ENCODE measurements around the gene COL18A1. TPM values are rescaled to one million over a fixed set of nuclear protein-coding genes. Genes with fewer than 3 reads are reported as not detected.
A peak's percentile ranks its signal among the peaks of the same experiment; 100 is the strongest.

The COL18A1 gene
- total and polyA plus RNA-seq, 10 donors: 35.0 to 208 (median 86.4) TPM

DNA sequence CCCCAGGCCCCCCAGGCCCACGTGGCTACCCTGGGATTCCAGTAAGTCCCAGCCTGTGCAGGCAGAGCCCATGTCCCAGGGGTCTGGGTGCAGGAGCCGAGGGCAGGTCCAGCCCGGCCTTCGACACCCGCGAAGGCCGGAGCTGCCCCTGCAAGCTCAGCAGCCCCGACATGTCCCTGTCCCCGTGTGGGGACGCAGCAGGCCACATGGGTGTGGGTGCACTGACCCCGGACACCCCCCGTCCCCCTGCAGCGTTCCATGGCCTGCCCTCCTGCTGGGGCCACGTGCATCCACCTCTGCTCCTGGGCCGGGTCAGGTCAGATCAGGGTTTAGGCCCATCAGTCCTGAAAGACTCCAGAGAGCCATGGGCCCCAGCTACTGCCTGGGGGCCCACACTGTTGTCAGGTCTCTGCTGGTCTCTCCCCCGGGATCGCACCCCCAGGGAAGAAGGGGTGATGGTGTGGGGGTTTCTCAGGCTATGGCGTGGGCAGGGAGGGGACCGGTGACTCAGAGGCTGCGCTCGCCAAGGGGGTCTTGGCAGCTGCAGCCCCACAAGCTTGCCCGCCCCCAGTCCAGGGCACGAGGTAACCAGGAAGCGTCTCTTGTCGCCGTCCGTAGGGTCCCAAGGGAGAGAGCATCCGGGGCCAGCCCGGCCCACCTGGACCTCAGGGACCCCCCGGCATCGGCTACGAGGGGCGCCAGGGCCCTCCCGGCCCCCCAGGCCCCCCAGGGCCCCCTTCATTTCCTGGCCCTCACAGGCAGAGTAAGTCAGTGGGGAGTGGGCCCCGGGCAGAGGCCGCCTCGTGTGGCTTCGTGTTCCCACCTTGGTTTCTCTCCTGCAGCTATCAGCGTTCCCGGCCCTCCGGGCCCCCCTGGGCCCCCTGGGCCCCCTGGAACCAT is 99.8 kb downstream of the COL18A1 start:
- H3K27me3 ChIP-seq (replicated peaks in 1 of 7): no peaks in the 10 kb centered on the region
- WGBS, 5 donors: 80 to 89% (median 88%) methylated on average over 24 to 41 of the region's 41 CpGs
- no peaks in the 10 kb centered on the region for H3K4me1 ChIP-seq
- H3K4me3 ChIP-seq: no peak overlapping the region
- TF ChIP-seq, protein P1, sequence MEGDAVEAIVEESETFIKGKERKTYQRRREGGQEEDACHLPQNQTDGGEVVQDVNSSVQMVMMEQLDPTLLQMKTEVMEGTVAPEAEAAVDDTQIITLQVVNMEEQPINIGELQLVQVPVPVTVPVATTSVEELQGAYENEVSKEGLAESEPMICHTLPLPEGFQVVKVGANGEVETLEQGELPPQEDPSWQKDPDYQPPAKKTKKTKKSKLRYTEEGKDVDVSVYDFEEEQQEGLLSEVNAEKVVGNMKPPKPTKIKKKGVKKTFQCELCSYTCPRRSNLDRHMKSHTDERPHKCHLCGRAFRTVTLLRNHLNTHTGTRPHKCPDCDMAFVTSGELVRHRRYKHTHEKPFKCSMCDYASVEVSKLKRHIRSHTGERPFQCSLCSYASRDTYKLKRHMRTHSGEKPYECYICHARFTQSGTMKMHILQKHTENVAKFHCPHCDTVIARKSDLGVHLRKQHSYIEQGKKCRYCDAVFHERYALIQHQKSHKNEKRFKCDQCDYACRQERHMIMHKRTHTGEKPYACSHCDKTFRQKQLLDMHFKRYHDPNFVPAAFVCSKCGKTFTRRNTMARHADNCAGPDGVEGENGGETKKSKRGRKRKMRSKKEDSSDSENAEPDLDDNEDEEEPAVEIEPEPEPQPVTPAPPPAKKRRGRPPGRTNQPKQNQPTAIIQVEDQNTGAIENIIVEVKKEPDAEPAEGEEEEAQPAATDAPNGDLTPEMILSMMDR (IDR thresholded peaks at IDR 0.05 in 8 of 11, conservative IDR thresholded peaks at IDR 0.05 in 3 of 11): no peak
- peak in 2 of 3 donors; percentile 20 to 32 for TF ChIP-seq POLR2AphosphoS5 (IDR thresholded peaks at IDR 0.05)
- DNase-seq: peak; percentile 66
- no peaks in the 10 kb centered on the region for H3K9me3 ChIP-seq
- intact Hi-C loops (cut with DNase I; ENCODE audit: low total_unique reads): no loop called here
- no peak overlapping the region for H3K27ac ChIP-seq
- H3K36me3 ChIP-seq: peaks cover 0 to 36% (median under 1%) of the 10 kb centered on the region in 6 donors

DNA sequence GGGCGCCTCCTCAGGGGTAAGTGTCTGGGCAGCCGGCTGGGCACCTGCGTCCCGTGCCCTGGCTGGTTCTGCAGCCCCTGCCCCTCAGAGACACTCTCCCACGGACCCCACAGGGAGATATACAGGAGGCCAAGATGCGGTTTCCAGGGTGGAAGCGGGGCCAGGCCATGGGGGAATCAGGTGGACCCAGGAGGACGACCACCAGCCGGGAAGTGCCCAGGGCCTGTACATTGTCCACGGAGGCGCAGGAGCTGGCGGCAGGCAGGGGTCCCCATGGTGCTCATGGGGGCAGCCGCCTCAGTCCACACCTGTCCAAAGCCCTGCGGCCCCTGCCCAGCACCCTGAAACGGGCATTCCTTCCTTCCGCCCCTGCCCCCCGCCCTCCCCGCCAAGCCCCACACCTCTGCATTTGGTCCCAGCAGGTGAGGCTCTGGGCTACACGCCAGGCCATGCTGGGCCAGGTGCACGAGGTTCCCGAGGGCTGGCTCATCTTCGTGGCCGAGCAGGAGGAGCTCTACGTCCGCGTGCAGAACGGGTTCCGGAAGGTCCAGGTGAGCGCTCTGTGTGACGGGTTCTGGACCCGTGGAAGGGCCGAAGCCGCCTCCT is 100.6 kb downstream of the COL18A1 start:
- Histone ChIP-seq H3K4me3 (no peak overlapping the region), H3K27me3 (replicated peaks in 1 of 7) (no peaks in the 10 kb centered on the region), H3K36me3 (peaks cover 0 to 44% (median 6%) of the 10 kb centered on the region in 6 donors), H3K4me1 (no peaks in the 10 kb centered on the region), H3K9me3 (no peaks in the 10 kb centered on the region), H3K27ac (no peak overlapping the region)
- DNase-seq: peak; percentile 73
- TF ChIP-seq POLR2AphosphoS5 (IDR thresholded peaks at IDR 0.05) (peak in 2 of 3 donors; percentile 4 to 6), POLR2A (IDR thresholded peaks at IDR 0.05) (no peak)
- intact Hi-C loops (cut with DNase I; ENCODE audit: low total_unique reads): no loop called here
- 89 to 94% (median 90%) methylated on average over 11 to 33 of the region's 33 CpGs for WGBS, 5 donors

DNA sequence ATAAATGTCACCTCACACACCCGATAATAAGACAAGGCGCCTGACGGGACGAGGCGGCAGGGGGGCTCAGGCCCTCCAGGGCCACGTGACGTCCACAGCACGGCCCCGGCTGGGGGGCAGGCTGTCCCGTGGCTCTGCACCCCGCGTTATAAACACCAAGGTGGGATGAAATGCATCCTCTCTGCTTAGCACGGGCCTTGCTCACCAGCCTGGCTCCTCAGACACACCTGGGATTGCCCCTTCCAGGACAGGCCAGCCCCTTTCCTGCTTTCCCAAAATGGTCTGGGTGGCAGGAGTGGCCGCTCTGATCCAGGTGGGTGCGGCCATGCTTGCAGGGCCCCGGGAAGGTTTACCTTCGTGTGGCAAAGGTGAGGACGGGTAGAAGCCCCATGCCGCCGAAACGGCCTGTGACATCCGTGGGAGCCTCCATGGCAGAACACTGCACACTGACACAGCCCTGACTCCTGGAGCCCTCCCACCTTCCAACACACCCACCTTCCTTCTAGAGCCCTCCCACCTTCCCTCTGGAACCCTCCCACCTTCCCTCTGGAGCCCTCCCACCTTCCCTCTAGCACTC is 101.4 kb downstream of the COL18A1 start:
- Histone ChIP-seq H3K9me3 (no peaks in the 10 kb centered on the region), H3K27ac (no peak overlapping the region), H3K4me3 (no peak overlapping the region), H3K27me3 (replicated peaks in 1 of 7) (no peaks in the 10 kb centered on the region), H3K36me3 (peaks cover 0 to 51% (median 9%) of the 10 kb centered on the region in 6 donors), H3K4me1 (no peaks in the 10 kb centered on the region)
- WGBS, 5 donors: 84 to 93% (median 90%) methylated on average over 21 to 22 of the region's 22 CpGs
- TF ChIP-seq, protein P1 (IDR thresholded peaks at IDR 0.05 in 8 of 11, conservative IDR thresholded peaks at IDR 0.05 in 3 of 11): no peak
- peak in 2 of 3 donors; percentile 22 to 59 for TF ChIP-seq POLR2AphosphoS5 (IDR thresholded peaks at IDR 0.05)
- DNase-seq: peak; percentile 65
- intact Hi-C loops (cut with DNase I; ENCODE audit: low total_unique reads): no loop called here

GRCh38 chr21:45506836-45507522 is 102.0 kb downstream of the COL18A1 start:
- intact Hi-C loops (cut with DNase I; ENCODE audit: low total_unique reads): no loop called here
- H3K9me3 ChIP-seq: no peaks in the 10 kb centered on the region
- H3K4me1 ChIP-seq: peaks cover 0 to 2% (median 0%) of the 10 kb centered on the region in 6 donors

More at GRCh38 chr21:45506836-45507522, 102.0 kb downstream of the COL18A1 start:
- peak; percentile 73 for DNase-seq
- Histone ChIP-seq H3K27ac (no peak overlapping the region), H3K4me3 (no peak overlapping the region), H3K27me3 (replicated peaks in 1 of 7) (no peaks in the 10 kb centered on the region), H3K36me3 (peaks cover 0 to 57% (median 16%) of the 10 kb centered on the region in 6 donors)
- TF ChIP-seq POLR2AphosphoS5 (IDR thresholded peaks at IDR 0.05) (no peak), POLR2A (IDR thresholded peaks at IDR 0.05) (no peak)
- TF ChIP-seq, protein P1 (IDR thresholded peaks at IDR 0.05 in 8 of 11, conservative IDR thresholded peaks at IDR 0.05 in 3 of 11): no peak
- 76 to 90% (median 86%) methylated on average over 1 to 13 of the region's 13 CpGs for WGBS, 5 donors

All from spleen (tissue), 11 donors.